Adrenal gland (tissue), 12 donors: Measurements from ENCODE around the gene GABBR1. TPM values are rescaled to one million over a fixed set of nuclear protein-coding genes. Genes with fewer than 3 reads are reported as not detected.

ENCODE experiments used
- DNase-seq, 7 donors: peaks; one replicate each; pipeline ENCODE4 v3.0.0-alpha.2; 2019 to 2020
- H3K27ac ChIP-seq, 5 donors: fragments of 200-600 bp; sonication (generic) in 4 of 5; 1 replicate in 3 of 5; 2 replicates in 2 of 5; pipeline versions ENCODE4 v1.5.1 to v1.8.0; 2016 to 2020; ENCODE audit warnings: mild to moderate bottlenecking in 1 of 5
- H3K27me3 ChIP-seq: fragments of 200-600 bp; 2 replicates; pipeline ENCODE4 v1.8.0; 2021
- H3K36me3 ChIP-seq, 2 donors: fragments of 200-600 bp; replicated peaks in 1 of 2; 1 replicate in 1 of 2; 2 replicates in 1 of 2; pipeline versions ENCODE4 v1.5.1 to v1.8.0; 2018 to 2022
- H3K4me1 ChIP-seq, 2 donors: fragments of 200-600 bp; replicated peaks in 1 of 2; 1 replicate in 1 of 2; 2 replicates in 1 of 2; pipeline versions ENCODE4 v1.5.1 to v1.8.0; 2018 to 2021
- H3K4me3 ChIP-seq, 4 donors: fragments of 200-600 bp; sonication (generic) in 3 of 4; one replicate each; pipeline ENCODE4 v1.5.1; 2016 to 2018
- H3K9me3 ChIP-seq, 3 donors: fragments of 200-600 bp; sonication (generic) in 1 of 3; replicated peaks in 1 of 3; 1 replicate in 2 of 3; 2 replicates in 1 of 3; pipeline versions ENCODE4 v1.5.1 to v1.8.0; 2016 to 2021
- POLR2A ChIP-seq, 2 donors: fragments of 450-650 bp; IDR thresholded peaks; one replicate each; pipeline ENCODE4 v1.6.1; 2017; ENCODE audit warnings: antibody characterized with exemption in 2 of 2, mild to moderate bottlenecking in 2 of 2, moderate library complexity in 1 of 2
- WGBS, 4 donors: extraction: QIAGEN DNeasy Blood & Tissue Kit in 2 of 4; methylation state at CpG; one replicate each; pipeline versions ENCODE4 v1.1.5 to v1.1.7; 2013 to 2017; 5-methylcytosine and 5-hydroxymethylcytosine counted together
- intact Hi-C, 2 donors: fragments of 100-400 bp; cut with DNase I; formaldehyde crosslinking; loops; one replicate each; pipeline versions ENCODE4 v1.14.1 to v1.15.0; 2022 to 2023
- polyA plus RNA-seq, 3 donors: library from polyadenylated mRNA; stranded (reverse); fragments of 200-250 nt in 2 of 3; fragments of 350-450 nt in 1 of 3; fragmentation: Illumina TruSeq in 1 of 3; extraction: RNeasy Lipid Tissue Mini Kit (QIAGEN cat#74804) in 1 of 3; gene quantifications; one replicate each; pipeline ENCODE4 v1.2.3, GENCODE V29; 2013 to 2014
- total RNA-seq, 9 donors: library from RNA; depleted of rRNA in 4 of 9; stranded (reverse); fragments of >200 nt in 4 of 9; fragments of 120-200 nt in 1 of 9; fragmentation: NEBNext Ultra II Directional in 1 of 9; extraction: Animal tissue kit (Norgen Biotek cat#: 25700) in 1 of 9; gene quantifications; one replicate each; pipeline versions ENCODE4 v1.1.0 to v1.2.4, GENCODE V29; 2013 to 2023
- TF ChIP-seq, protein P1 (sequence below), 6 experiments: fragments of 450-650 bp in 4 of 6; fragments of 200-600 bp in 2 of 6; sonication (generic) in 1 of 6; IDR thresholded peaks; 1 replicate in 5 of 6; 2 replicates in 1 of 6; pipeline versions ENCODE4 v1.5.1 to v1.8.0; 2016 to 2021; ENCODE audit warnings: antibody characterized with exemption in 6 of 6, mild to moderate bottlenecking in 2 of 6, moderate library complexity in 1 of 6
- donor health status: healthy with polysubstance abuse.
- donor health status: Bipolar disorder and iron deficiency.
- donor health status: DM: yes; HTN: yes; CAD: no.
- donor health status: DM: no; HTN: no; CAD: no.
- donor health status: DM: no; HTN: no; CAD: no.
- donor health status: DM: yes; HTN: yes; CAD: no.

GABBR1 gene
- total and polyA plus RNA-seq, 12 donors, result 6.9 to 68.9 (median 18.1) TPM

DNA sequence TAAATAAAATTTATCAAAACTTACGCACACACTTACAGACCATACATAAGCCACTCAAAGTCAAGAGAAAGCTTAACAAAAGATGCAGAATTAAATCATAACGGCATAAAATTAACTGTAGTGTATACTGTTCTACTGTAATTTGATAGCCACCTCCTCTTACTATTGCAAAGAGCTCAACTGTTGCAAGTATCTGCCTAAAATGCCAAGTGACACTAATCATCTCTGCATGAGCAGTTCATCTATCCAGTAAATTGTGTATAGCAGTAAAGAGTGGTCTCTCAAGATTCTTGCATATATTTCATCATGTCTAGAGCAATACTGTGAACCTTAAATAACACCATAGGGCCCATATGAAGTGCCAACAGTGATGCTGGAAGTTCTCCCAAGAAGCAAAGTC lies 35.8 kb downstream of the GABBR1 start:
- no peak for TF ChIP-seq POLR2A (IDR thresholded peaks at IDR 0.05)
- 85 to 95% (median 89%) methylated on average over 2 of the region's 2 CpGs for WGBS, 4 donors
- H3K27me3 ChIP-seq, result no peaks in the 10 kb centered on the region
- H3K36me3 ChIP-seq, result no peaks in the 10 kb centered on the region
- no peaks in the 10 kb centered on the region for H3K4me1 ChIP-seq
- H3K4me3 ChIP-seq, result no peak overlapping the region
- no peak for DNase-seq
- intact Hi-C loops, result no loop called here
- no peak overlapping the region for H3K27ac ChIP-seq
- H3K9me3 ChIP-seq, result no peaks in the 10 kb centered on the region

DNA sequence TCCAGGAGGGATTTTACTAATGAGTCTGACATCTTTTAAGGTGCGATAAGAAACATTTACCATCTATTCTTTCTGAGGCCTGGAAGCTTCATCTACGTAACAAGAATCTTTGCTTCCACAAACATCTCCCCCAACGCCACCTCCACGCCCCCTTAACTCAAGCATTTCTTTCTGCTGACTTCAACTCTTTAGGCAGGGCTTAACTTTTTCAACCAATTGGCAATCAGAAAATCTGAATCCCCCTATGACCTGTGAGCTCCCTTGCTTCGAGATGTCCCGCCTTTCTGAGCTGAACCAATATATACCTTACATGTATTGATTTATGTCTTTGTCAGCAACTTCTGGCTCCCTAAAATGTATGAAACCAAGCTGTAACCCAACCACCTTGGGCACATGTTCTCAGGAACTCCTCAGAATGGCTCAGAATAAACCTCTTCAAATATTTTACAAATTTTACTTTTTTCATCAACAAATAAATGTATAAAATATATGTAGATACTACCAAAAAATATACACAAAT lies 36.5 kb downstream of the GABBR1 start:
- H3K4me3 ChIP-seq, result no peak overlapping the region
- DNase-seq, result no peak
- intact Hi-C loops, result no loop called here
- H3K27me3 ChIP-seq, result no peaks in the 10 kb centered on the region
- no peaks in the 10 kb centered on the region for H3K9me3 ChIP-seq
- H3K27ac ChIP-seq, result no peak overlapping the region
- no peaks in the 10 kb centered on the region for H3K36me3 ChIP-seq
- WGBS, 4 donors, result 82 to 89% (median 84%) methylated on average over 6 of the region's 6 CpGs
- TF ChIP-seq, protein P1, sequence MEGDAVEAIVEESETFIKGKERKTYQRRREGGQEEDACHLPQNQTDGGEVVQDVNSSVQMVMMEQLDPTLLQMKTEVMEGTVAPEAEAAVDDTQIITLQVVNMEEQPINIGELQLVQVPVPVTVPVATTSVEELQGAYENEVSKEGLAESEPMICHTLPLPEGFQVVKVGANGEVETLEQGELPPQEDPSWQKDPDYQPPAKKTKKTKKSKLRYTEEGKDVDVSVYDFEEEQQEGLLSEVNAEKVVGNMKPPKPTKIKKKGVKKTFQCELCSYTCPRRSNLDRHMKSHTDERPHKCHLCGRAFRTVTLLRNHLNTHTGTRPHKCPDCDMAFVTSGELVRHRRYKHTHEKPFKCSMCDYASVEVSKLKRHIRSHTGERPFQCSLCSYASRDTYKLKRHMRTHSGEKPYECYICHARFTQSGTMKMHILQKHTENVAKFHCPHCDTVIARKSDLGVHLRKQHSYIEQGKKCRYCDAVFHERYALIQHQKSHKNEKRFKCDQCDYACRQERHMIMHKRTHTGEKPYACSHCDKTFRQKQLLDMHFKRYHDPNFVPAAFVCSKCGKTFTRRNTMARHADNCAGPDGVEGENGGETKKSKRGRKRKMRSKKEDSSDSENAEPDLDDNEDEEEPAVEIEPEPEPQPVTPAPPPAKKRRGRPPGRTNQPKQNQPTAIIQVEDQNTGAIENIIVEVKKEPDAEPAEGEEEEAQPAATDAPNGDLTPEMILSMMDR (IDR thresholded peaks at IDR 0.05), result no peak
- TF ChIP-seq POLR2A (IDR thresholded peaks at IDR 0.05), result no peak
- H3K4me1 ChIP-seq, result no peaks in the 10 kb centered on the region

DNA sequence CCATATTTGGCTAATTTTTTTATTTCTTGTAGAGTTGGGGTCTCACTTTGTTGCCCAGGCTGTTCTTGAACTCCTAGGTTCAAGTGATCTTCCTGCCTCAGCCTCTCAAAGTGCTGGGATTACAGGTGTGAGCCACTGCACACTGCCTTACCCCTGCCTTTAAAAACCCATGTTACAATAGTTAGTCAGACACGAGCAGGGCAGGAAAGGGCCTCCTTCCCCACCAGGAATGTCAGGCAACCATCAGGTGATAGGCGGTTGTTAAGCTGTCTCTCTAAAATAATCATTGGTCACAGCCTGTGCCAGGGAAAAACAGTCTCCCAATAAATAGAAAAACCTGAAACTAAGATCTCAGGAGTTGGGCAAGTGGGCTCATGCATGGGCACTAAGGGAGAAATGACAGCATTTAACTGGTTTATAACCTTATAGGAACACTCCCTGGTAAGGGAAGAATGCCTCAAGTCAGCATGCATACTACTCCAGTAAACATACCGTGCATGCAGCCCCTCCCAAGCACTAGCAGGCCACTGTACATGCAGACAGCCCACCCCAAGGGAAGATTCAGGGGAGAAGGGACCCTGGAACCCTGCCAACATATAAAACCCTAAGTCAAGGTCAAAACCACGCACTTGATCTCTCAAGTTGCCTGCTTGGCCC lies 39.7 kb downstream of the GABBR1 start:
- no peak for DNase-seq
- no peaks in the 10 kb centered on the region for H3K27me3 ChIP-seq
- 28 to 41% (median 35%) methylated on average over 4 of the region's 4 CpGs for WGBS, 4 donors
- TF ChIP-seq, protein P1 (IDR thresholded peaks at IDR 0.05), result no peak
- no peak for TF ChIP-seq POLR2A (IDR thresholded peaks at IDR 0.05)
- H3K4me3 ChIP-seq, result no peak overlapping the region
- no peaks in the 10 kb centered on the region for H3K36me3 ChIP-seq
- H3K9me3 ChIP-seq, result no peaks in the 10 kb centered on the region
- H3K4me1 ChIP-seq, result no peaks in the 10 kb centered on the region
- intact Hi-C loops, result no loop called here
- no peak overlapping the region for H3K27ac ChIP-seq

DNA sequence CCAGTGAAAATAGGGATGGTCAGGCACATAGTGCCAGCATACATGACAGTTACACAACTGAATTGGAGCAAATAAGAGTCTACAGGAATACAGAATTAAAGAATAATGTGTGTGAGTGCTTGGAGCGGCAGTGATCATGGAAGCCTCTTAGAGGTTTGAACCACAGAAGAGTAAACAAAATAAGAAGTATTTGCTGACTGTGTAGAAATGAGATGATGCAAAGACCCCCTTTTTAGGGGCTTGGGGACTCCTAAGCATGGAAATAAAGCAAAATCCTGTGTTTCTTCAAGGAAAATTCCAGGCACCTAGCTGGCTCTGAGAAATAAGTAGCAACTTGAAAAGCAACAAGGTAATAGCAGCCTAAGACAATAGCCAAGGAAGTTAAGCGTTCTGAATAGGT lies 41.3 kb downstream of the GABBR1 start:
- no peaks in the 10 kb centered on the region for H3K4me1 ChIP-seq
- no peaks in the 10 kb centered on the region for H3K36me3 ChIP-seq
- WGBS, 4 donors, result 73 to 93% (median 79%) methylated on average over 2 of the region's 2 CpGs
- no peaks in the 10 kb centered on the region for H3K27me3 ChIP-seq
- H3K27ac ChIP-seq, result no peak overlapping the region
- intact Hi-C loops, result no loop called here
- H3K9me3 ChIP-seq, result no peaks in the 10 kb centered on the region
- H3K4me3 ChIP-seq, result no peak overlapping the region
- TF ChIP-seq, protein P1 (IDR thresholded peaks at IDR 0.05), result no peak
- TF ChIP-seq POLR2A (IDR thresholded peaks at IDR 0.05), result no peak
- DNase-seq, result no peak
